Astrocyte of the cerebellum (primary cell): ENCODE measurements around the gene USF2.

Experiments
- DNase-seq: peaks from one replicate; pipeline ENCODE4 v3.0.0-alpha.2; 2011; ENCODE audit warnings: low read depth
- H3K4me3 ChIP-seq: 2 replicates; pipeline ENCODE4 v1.5.1; 2011; ENCODE audit warnings: mild to moderate bottlenecking, low read depth, low read length, moderate library complexity
- in situ Hi-C: cut with HindIII; loops from 2 replicates; pipeline ENCODE4 v1.10.0; 2017; ENCODE audit warnings: low sequenced_read_pairs
- TF ChIP-seq, protein P1 (sequence below): IDR thresholded peaks from 2 replicates; pipeline ENCODE4 v1.5.1; 2012; ENCODE audit warnings: low read length, low read depth, moderate library complexity, mild to moderate bottlenecking; ENCODE audit errors: missing control alignments

Gene USF2

DNA sequence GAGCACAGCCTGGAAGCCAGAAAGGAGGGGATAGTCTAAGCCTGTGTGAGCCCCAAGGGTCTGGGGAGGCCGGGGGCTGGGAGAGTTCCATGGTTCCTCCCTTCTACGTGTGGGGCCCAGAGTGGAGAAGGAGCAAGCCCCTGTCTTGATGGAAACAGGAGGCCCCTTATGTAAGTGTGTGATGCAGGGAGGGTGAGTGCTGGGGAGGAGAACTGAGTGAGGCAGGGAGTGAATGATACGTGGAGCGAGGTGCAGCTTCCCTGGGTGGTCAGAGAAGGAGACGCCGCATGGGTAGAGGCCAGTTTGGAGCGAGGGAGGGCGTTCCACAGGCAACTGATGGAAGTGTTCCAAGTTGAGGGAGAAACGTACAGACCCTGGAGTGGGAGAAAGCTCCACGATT is 39.2 kb downstream of the USF2 start:
- no peak overlapping the region for H3K4me3 ChIP-seq
- in situ Hi-C loops, result no loop called here
- TF ChIP-seq, protein P1, sequence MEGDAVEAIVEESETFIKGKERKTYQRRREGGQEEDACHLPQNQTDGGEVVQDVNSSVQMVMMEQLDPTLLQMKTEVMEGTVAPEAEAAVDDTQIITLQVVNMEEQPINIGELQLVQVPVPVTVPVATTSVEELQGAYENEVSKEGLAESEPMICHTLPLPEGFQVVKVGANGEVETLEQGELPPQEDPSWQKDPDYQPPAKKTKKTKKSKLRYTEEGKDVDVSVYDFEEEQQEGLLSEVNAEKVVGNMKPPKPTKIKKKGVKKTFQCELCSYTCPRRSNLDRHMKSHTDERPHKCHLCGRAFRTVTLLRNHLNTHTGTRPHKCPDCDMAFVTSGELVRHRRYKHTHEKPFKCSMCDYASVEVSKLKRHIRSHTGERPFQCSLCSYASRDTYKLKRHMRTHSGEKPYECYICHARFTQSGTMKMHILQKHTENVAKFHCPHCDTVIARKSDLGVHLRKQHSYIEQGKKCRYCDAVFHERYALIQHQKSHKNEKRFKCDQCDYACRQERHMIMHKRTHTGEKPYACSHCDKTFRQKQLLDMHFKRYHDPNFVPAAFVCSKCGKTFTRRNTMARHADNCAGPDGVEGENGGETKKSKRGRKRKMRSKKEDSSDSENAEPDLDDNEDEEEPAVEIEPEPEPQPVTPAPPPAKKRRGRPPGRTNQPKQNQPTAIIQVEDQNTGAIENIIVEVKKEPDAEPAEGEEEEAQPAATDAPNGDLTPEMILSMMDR, result no peak
- DNase-seq, result no peak

DNA sequence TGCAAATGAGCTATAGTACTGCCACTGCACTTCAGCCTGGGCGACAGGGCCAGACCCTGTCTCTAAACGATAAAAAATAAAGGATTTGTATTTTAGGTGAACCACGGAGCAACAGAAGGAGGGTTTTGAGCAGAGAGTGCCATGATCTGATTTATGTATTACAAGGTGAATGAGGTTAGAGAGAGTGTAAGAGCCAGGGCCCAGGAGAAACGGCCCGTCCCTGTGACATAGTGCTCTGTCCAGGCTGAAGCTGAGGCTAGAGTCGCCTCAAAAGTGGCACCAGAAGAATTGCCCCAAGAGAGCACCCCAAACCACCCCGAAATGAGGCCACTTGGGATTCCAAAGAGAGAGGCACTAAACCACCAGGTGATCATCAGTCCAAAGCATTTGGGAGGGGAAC is 40.1 kb downstream of the USF2 start:
- TF ChIP-seq, protein P1, result no peak
- DNase-seq, result no peak
- H3K4me3 ChIP-seq, result no peak overlapping the region
- in situ Hi-C loops, result no loop called here

DNA sequence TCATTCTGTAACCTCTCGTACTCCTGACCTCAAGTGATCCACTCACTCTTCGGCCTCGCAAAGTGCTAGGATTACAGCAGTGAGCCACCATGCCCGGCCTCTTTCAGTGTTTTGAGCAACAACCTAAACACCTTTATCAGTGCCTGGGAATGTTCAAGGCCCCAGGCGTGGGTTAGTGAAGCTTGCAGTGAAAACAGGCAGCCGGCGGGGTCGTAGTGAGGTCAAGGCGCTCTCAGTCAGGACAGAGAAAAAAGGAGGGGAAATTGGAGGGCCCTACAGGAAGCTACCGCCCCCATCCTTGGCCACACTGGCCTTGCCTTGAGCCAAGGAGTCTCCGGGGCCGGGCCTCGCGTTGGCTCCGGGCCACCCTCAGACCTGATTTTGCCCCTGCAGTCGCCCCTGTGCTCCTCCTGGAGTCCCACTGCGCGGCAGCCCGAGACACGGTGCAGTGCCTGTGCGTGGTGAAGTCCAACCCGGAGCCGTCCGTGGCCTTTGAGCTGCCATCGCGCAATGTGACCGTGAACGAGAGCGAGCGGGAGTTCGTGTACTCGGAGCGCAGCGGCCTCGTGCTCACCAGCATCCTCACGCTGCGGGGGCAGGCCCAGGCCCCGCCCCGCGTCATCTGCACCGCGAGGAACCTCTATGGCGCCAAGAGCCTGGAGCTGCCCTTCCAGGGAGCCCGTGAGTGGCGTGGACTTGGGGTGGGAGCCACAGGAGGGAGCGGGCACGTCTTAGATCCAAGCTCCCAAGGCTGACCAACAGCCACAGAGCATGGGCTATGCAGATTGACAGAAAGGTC is 40.9 kb downstream of the USF2 start:
- no peak for DNase-seq

DNA sequence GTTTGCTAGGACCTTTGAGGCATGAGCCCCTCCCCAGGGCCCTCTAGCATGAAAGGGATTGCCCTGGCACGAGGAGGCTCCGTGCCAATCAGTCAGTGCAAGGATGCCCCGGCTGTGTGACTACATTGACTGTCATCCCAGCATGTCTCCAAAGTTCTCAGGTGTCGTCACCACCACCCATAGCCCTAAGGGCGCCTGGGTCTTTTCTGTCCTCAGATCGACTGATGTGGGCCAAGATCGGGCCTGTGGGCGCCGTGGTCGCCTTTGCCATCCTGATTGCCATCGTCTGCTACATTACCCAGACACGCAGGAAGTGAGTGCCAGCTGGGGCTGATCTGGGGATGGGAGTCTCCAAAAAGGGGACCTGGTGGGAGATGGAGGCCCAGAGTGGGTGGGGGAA is 41.6 kb downstream of the USF2 start:
- DNase-seq, result no peak

More for the DNA sequence above, 40.9 kb downstream of the USF2 start:
- in situ Hi-C loops, result no loop called here
- TF ChIP-seq, protein P1, result no peak
- no peak overlapping the region for H3K4me3 ChIP-seq

DNA sequence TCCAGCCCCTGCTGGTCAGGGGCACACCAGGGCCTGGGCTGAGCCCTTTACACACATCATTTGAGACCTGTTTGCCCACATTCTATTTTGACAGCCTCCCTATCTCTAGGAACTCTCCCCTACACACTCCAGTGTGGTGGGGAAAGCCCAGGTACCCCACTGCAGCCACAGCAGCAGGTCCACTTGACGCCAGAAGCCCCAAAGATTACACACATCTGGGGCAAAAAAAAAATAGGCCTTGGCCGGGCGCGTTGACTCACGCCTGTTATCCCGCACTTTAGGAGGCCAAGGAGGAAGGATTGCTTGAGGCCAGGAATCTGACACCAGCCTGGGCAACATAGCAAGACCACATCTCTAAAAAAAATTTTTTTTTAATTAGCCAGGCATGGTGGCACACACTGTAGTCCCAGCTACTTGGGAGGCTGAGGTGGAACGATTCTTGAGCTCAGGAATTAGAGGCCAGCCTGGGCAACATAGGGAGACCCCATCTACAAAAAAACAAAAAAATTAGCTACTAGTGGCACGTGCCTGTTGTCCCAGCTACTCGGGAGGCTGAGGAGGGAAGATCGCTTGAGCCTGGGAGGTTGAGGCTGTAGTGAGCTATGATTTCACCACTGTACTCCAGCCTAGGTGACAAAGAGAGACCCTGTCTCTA is 42.2 kb downstream of the USF2 start:
- in situ Hi-C loops, result no loop called here
- H3K4me3 ChIP-seq, result no peak overlapping the region
- TF ChIP-seq, protein P1, result no peak
- no peak for DNase-seq

More for the DNA sequence above, 41.6 kb downstream of the USF2 start:
- in situ Hi-C loops, result no loop called here
- TF ChIP-seq, protein P1, result no peak
- no peak overlapping the region for H3K4me3 ChIP-seq

DNA sequence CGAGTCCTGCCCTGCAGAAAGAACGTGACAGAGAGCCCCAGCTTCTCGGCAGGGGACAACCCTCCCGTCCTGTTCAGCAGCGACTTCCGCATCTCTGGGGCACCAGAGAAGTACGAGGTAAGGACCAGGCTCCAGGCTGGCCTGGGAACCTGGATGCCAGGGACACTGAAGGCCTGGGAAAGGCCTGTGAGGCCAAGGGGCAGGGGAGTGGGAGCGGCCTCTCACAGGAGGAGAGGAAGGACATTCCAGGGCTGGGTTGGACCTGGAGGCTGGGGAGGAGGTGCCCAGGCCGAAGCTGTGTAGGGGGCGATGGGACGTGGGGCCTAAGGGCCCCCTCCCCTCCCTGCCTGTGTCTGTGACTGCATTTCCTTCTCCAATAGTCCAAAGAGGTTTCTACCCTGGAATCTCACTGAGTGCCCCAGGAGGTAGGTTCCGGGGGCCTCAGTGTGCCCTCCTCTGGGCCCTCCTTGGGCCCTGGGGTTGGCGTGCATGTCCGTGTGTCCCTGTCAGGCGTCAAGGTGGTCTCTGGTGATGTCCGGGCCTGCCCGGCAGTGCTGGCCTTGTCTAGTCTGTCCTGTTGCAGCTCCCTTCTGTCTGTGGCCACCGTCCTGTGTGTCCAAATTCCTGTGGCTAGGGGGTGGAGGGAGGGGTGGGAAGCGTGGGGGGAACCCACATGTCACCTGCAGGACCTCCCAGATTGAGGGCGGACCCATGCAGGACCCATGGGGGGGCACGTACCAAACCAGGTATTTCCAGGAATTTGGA is 43.3 kb downstream of the USF2 start:
- TF ChIP-seq, protein P1, result no peak
- no peak for DNase-seq
- in situ Hi-C loops, result no loop called here
- H3K4me3 ChIP-seq, result no peak overlapping the region
